NT2/D1 (cell line): ENCODE measurements around the gene CRLF1.

ENCODE experiments used
- YY1 ChIP-seq: IDR thresholded peaks from 2 replicates; pipeline ENCODE4 v1.6.1; 2011; ENCODE audit not compliant: insufficient read length, insufficient read depth
- ZNF274 ChIP-seq: IDR thresholded peaks from 2 replicates; pipeline ENCODE4 v1.6.1; 2011; ENCODE audit warnings: mild to moderate bottlenecking, low read depth, low read length

DNA sequence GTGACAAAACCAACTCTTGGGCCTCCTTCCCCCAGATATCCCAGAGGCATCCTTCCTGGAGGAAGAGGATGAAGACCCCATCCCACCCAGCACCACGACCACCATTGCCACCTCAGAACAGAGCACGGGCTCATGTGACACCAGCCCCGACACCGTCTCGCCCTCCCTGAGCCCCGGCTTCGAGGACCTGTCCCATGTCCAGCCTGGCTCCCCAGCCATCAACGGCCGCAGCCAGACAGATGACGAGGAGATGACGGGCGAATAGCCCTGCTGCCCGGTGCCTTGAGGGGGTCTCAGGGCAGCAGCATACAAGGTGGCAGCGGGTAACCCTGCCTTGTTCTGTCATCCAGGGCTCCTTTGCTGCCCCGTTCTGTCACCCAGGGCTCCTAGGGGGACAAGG, 38.2 kb downstream of the CRLF1 start:
- TF ChIP-seq ZNF274, result no peak
- TF ChIP-seq YY1, result no peak
